GM21447 (cell line): ENCODE measurements around the gene DHX58.

Experiments
- ATAC-seq: cut with Tn5 transposase; IDR thresholded peaks from one replicate; pipeline ENCODE4 v1.9.1; 2021; ENCODE audit not compliant: unreplicated experiment

Gene DHX58

DNA sequence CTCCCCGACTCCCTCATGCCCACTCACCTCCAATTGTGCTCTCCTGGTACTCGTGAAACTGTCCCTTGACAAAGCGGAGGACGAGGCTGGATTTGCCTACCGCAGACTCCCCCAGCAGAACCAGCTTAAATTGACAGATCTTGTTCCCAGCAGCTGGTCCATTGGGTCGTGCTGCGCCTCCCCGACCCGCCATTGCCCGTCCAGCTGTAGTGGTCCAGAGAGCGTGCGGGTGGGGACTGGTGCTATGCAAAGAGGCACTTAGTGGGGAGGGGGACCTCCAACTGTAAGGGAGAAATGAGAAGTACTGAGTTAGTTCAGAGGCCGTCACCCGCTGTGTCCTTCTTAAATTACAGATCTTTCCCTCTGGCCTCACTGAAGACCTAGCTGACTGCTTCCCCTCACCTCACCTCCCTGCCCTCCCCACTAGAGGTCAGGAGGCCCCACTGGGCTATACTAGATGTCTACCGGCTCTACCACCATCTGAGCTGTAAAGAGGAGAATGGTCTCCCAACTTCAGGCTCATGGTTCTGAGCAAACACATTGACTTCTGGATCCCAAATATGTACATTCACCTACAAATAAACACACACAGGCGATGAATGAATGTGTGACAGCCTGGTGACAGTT is 17.9 kb upstream of the DHX58 start:
- ATAC-seq = no peak

DNA sequence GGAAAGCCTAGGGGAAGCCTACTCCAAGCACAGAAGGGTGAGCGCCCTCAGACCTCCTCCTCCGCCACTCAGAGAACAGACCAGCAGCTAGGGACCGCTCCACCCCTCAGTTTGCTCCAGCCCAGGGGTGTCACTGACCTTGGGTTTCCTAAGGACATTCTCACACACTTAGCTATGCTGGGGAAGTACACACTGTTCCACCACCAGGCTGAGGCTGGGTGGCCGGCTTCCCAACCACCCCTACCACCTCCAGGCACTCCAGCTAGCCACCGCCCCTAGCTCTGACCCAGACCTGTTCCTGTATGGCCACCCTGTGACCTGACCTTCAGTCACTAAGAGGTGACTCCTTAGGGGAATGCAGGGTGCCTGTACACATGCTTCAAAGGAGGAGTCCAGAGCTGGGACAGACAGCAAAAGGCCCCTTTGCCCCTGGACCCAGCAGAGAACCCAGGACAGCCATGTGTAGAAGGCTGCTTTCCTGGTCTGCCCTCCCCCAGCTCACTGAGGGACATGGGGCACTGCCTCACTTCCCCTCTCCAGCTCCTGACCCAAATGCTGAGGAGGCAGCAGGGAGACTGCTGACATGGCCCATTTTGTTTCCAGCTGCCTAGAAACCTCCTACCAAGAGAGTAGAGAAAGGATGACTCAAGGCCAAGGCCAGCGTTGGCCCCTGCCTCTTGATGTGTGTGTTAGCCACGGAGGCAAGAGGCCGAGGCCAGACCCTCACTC is 16.8 kb upstream of the DHX58 start:
- no peak for ATAC-seq

DNA sequence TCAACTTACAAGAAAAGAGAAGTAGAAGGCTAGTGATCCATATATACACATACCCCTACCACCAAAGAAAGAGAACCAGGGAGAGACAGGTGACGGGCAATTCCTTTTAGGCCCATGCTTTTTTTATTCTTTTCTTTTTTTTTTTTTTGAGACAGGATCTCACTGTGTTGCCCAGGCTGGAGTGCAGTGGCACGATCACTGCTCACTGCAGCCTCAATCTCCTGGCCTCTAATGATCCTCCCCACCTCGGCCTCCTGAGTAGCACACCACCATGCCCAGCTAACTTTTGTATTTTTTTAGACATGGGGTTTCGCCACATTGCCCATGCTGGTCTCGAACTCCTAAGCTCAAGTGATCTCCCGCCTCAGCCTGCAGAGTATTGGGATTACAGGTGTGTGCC is 14.9 kb upstream of the DHX58 start:
- no peak for ATAC-seq

DNA sequence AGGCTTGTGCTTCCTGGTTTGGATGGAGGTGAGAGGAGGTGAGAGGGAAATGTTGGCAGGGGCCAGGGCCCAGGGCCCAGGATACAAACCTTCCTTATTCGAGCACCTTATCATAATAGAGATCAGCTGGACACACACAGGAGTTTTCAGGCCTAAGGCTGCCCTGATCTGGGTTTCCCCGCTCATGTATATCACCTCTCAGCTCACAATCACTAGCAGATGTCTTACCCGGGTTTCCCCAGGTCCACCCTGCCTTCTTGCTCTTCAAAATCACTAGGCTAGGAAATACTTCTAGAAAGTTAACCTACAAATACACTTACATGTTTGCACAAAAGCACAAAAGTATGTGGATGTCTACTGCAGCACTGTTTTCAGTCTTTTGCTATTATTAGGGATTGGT is 14.3 kb upstream of the DHX58 start:
- ATAC-seq = no peak

DNA sequence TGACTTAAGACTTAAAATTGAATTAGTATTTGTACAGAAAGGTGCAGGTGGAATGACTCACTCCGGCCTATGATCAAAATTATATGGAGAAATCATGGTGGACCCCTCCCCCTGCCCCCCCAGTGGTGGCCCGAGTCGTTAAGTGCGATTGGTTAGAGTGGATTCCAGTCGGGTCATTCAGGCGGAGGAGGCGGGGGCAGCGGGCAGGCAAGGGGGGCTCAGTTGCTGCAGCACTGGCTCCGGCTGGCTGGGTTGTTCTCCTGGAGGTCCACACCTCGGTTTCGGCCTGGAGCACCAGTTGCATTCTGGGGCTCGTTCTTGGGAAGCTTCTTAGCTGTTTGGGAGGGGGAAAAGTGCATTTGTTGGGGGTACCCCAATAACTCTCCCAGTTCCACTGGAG is 13.1 kb upstream of the DHX58 start:
- no peak for ATAC-seq

DNA sequence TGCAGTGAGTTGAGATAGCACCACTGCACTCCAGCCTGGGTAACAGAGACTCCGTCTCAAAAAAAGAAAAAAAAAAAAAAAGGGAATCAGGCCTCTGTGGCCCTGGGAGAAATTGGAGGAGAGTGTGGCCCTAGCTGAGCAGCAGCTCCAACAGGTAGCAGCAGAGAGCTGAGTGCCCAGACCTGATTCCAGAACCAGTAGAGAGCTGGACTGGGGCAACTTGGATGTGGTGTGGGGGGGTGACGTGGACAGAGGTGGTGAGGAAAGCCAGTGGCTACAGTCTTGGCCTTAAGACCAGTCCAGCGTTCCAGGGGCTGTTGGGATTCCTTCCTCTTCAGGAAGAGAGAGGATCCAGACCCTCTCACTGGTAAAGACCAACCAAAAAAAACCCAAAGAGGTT is 11.7 kb upstream of the DHX58 start:
- no peak for ATAC-seq

DNA sequence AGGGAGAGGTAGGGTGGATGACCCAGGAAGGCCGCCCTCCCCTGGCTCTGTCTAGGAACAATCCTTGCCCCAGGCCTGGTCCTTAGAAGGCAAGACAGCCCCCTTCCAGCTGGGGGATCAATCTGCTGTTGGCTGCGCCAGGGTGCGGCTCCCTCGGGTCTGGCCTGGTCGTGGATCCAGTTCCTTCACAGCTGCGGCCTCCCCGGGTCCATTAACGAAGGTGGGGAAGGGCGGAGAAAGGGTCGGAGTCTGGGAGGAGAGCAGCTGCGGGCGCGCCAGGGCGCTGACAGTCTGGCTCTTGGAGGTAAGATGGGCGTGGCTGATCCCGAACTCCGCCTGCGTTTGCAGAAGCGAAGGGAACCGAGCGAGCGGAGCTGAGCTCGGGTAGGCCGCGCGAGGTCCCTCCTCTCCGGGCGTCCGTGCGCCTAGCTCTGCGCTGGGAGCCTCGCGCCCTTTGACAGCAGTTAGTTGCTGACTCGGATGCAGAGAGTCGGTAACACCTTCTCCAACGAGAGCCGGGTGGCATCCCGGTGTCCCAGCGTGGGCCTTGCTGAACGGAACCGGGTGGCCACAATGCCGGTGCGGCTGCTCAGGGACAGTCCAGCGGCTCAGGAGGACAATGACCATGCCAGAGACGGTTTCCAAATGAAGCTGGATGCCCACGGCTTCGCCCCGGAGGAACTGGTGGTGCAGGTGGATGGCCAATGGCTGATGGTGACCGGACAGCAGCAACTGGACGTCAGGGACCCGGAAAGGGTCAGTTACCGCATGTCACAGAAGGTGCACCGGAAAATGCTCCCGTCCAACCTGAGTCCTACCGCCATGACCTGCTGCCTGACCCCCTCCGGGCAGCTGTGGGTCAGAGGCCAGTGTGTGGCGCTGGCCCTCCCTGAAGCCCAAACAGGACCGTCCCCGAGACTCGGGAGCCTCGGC is 10.1 kb upstream of the DHX58 start, which contains the start of gene HSPB9:
Gene HSPB9 (plus strand): TSS at position 434 of the 933 bp plus-strand sequence. CDS start 47 bp downstream, at position 481.
- no peak for ATAC-seq

DNA sequence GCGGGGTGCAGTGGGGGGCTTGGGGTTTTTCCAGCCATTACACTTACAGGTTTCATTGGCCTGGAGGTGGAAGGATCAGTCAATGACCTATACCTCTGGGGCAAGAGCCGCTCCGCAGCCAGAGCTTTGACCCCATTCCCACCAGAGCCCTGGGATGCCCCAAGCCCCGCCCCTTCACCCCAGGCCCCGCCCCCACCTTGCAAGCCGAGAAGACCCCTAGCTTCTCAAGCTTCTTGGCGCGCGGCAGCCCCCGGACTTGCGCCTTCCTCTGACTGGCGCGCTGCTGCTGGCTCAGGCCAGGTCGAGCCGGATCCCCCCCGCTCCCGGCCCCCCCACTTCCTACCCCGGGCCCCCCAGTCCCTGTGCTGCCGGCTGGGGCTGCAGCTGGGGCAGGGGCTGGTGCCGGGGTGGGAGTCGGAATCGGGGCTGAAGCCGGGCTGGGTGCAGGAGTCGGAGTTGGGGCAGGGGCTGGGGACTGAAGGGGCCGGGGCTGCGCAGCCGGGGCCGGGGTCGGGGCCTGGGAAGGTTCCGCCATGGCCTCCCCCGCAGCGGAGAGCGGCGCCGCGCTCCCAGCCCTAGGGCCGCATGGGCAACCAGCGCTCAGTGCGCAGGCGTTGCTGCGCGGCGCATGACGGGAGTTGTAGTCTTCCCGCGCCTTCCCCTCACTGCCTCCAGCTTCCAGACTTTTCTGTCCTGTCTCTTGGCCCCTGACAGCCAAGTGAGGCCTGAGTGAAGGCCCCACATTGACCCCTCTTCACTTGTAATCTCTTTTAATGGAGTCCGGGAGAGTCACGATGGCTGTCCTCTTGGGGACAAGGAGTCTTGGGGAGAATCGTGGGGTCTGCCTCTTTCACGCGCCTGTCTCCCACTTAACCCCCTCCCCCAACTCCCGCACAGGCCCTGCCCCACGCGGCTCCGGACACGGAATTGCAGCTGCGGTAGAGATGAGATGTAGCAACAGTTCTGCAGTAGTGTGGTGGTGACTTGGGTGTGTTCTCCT is 8.6 kb upstream of the DHX58 start, which contains the start of gene KAT2A:
Gene KAT2A (minus strand): TSS at position 598 of the 1,000 bp plus-strand sequence. CDS start 63 bp downstream, at position 535.
- ATAC-seq = no peak

DNA sequence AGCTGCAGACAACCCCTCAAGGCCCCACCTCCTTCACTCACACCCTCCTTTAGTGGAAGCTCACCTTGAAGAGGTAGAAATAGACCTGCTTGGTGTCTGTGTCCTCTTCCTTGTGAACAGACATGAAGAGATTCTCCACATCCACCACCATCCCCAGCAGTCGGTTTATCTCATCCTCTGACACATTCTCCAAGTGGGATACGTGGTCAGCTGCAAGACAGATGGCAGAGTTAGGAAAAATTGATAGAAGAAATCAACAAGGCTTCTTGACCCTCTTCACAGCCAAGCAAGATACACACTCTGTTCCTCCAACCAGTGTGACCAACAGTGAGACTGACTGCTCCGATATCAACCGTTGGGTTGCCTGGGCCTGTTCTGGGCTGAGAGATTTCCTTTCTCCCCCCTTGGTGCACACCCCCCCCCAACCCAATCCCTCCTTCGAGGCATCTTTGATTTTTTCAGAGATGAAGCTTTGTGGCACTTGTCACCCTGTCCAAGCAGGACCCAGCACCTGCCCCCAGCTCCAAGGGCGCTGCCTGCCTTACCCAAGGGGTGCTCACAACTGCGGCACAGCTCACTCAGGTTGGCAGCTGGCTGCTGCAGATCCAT is 7.8 kb upstream of the DHX58 start:
- no peak for ATAC-seq

DNA sequence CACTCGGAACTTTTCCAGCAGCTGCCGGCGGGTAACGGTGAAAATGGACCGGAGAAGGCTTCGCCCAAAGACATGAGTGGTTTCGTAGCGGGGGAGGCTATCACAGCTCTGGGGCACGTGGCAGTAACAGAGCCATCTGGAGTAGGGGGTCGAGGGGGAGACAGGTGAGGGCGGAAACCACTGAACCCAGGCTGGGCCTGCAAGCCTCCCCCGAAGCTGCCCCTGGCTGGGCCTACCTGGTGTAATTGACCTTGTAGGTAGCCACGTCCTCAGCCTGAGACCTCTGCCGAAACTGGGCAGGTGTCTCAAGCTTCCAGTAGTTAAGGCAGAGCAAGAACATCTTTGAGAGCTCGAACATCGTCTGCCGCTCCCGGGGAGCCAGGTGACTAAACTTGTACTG is 6.8 kb upstream of the DHX58 start:
- ATAC-seq = no peak

DNA sequence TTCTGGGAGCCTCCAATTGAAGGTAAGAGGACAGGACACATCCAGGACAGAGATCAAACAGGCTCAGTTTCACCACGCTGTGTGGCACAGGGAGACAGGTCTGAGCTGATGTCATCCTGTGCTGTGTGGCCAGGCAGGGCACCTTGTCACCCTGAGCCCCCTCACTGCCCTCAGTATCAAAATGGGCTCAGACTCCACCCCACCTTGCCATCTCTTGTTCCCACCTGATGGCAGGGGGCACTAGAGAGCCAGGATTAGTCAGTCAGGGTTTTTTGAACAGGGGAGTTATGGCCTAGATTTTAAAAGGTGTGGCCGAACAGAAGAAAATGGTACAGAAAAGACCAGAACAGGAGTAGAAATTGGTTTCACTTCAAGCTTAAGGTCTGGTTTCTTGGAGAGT is 6.0 kb upstream of the DHX58 start:
- ATAC-seq = no peak

DNA sequence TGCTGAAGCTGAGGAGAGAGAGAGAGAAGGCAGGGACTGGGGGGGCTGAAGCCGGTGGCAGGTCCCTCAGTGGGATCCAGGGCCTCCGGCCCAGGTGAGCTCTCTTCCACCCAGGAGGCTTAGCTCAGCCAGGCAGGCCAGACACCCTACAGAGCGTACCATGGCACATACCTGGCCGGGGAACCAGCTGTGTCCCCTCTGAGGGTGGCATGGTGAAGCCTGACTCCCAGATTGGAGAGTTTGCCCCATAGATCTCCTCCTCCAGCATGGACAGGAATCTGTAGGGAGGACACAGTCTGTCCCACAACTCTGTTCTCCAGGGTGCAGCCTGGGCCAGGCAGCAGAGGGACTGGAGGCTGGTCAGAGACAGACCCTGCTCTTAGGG is 5.6 kb upstream of the DHX58 start:
- no peak for ATAC-seq

DNA sequence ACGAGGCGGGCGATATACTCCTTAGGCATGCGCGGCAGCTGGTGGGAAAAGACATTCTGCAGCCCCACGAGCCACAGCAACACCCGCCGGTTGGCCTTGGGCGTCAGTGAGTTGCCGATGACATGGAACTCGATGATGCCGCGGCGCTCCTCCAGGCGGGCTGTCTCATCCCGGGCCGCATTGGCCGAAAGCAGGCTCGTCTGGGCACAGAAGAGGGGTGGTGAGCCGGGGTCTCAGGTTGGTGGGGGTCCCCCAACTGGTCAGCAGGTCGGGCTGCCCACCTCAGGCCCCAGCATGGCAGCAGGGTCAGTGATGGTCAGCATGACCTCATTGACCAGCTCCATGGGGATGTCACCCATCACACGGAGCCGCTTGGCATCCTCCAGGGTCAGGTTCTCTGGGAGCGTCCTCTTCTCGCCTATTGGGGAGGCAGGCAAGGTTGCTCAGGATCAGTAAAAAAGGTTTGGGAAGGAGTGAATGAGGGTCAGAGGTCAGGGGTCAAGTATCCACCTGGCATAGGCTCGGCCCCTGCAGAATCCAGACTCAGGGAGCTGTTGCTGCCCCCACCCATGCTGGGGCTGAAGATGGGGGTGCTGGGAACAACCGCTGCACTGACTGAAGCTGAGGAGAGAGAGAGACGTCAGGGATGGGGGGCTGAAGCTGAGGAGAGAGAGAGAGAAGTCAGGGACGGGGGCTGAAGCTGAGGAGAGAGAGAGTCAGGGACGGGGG is 5.0 kb upstream of the DHX58 start:
- no peak for ATAC-seq

DNA sequence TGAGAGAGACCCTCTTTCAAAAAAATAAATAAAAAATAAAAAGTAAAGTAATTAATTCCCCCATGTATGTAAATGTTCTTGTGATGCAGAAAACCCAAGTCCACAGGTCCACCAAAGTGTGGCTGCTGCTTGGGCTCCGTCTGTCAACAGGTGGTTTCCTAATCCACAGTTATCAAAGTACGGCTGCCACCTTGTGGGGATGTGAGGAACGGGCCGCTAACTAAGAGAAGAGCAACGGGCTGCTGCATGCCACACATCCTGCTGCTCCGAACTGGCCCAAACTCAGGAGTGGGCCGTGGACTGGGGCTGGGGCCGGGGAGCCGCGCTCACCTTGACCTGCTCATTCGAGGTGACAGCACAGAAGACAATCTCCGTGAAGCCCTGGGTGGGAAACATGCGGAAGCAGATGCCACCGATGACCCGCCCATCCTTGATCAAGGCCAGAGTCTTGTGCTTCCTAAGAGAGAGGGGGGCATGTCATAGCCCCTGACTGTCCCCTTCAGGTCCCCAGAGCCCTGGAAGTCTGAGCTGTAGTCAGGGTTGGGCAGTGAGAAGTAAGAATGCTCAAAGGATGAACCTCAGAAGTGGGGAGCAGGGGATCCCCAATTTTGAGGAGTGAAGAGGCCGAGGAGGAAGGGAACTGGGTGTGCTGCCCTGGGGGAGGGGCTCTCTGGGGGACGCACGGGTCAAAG is 4.3 kb upstream of the DHX58 start:
- ATAC-seq = no peak

DNA sequence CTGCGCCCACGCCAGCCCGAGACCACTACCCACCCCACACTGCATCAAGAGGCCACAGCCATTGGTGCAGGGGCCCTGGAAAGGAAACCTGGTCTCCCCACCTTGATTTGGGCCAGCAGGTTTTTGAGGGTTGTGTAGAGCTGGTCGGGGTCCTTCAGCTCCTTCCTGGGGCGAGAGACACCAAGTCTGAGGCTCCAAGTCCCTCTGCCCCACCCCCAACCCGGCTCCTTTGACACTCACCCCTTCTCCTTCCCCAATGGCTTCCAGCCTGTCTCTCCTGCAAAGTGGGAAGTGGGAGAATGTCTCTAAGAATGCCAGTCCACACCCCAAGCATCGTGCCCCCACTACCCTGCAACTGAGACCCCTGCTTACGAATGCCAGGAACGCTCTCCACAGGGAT is 1.6 kb upstream of the DHX58 start:
- ATAC-seq = no peak

DNA sequence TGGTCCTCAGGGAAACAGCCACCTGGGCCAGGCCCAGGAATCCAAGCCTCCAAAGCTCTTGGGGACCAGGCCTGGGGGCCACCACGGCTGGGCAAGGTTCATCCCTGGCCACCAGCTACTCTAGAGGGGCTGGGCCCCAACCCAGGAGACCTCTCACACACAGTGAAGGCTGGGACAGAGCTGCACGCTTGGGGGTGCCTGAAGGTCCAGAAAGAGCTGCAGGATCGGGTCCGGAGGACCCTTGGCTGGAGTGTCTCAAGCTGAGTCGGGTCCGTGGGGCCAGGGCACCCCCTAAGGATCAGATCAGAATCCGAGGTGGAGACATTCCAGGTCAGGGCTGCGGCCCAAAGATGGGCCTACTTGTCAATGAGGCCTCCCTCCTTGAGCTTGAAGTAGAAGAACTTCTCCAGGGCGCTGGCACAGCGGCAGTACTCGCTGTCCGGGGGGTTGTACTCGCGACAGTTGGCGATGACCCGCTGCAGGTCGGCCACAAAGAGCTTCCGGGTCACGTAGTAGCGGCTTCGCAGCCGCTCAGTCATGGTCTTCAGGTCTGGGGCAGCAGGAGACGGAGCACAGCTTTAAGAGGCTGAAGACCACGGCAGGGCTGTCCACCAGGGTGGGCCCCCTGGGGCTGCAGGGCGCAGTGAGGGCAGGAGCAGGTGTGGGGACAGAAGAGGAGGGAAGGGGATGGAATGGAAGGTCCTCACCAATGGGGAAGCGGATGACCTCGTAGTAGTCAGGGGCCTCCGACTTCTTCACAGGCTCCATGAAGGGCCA is 967 bp upstream of the DHX58 start:
- ATAC-seq = no peak

DNA sequence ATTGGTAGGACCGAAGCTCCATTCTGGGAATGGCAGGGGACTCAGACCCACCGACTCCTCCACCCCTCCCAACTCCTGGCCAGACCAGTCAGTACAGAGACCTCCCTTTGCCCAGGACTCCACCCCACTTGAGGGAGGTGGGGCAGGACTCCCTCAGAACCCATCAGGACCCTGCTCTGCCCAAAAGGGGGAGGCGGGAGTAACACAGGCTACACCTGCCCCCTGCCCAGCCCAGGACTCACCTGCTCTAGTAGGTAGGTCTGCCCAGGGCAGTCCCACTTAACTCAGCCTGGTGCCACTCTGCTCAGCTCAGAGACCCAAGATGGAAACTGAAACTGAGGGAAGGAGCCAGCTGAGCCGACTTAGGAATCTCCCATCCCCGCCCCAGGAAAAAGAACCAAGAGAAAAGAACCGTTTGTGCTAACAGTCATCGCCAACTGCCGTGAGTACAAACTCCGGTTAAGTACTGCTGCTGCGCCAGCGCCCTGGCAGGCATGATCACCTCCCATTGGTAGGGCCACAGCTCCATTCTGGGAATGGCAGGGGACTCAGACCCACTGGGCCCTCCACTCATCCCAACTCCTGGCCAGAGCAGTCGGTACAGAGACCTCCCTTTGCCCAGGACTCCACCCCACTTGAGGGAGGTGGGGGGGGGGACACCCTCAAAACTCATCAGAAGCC is 503 bp downstream of the DHX58 start:
- ATAC-seq = no peak
